ENCODE measurements around the gene LAMA3.

- no peak for TF ChIP-seq CTCF (IDR thresholded peaks at IDR 0.05; ENCODE audit: low read depth, low read length, missing input control)
- no peak for TF ChIP-seq YY1 (IDR thresholded peaks at IDR 0.05)
- no peak for TF ChIP-seq ZBTB33 (IDR thresholded peaks at IDR 0.05)
- no peak for TF ChIP-seq HNF4A (conservative IDR thresholded peaks at IDR 0.05)
- TF ChIP-seq HNF4G (IDR thresholded peaks at IDR 0.05): no peak
- no peak for TF ChIP-seq SP1 (IDR thresholded peaks at IDR 0.05)
- no peak for TF ChIP-seq FOXA1 (IDR thresholded peaks at IDR 0.05)
- TF ChIP-seq GABPA (IDR thresholded peaks at IDR 0.05 in 1 of 2, conservative IDR thresholded peaks at IDR 0.05 in 1 of 2): no peak
- TF ChIP-seq RAD21 (IDR thresholded peaks at IDR 0.05): no peak
- TF ChIP-seq ATF3 (IDR thresholded peaks at IDR 0.05): no peak
- TF ChIP-seq MAX (IDR thresholded peaks at IDR 0.05): no peak
- TF ChIP-seq REST (IDR thresholded peaks at IDR 0.05): no peak
These were observed 22.1 kb upstream of the LAMA3 start for GRCh38 chr18:23667114-23667513.
